GM12891 (cell line): Measurements from ENCODE around the gene MED12L.

ENCODE experiments used
- POLR2A ChIP-seq: IDR thresholded peaks from 2 replicates; pipeline ENCODE4 v1.6.1; 2011; ENCODE audit warnings: low read depth, low read length, control low read depth
- TAF1 ChIP-seq: IDR thresholded peaks from 2 replicates; pipeline ENCODE4 v1.6.1; 2011; ENCODE audit warnings: low read depth, low read length, control low read depth

DNA sequence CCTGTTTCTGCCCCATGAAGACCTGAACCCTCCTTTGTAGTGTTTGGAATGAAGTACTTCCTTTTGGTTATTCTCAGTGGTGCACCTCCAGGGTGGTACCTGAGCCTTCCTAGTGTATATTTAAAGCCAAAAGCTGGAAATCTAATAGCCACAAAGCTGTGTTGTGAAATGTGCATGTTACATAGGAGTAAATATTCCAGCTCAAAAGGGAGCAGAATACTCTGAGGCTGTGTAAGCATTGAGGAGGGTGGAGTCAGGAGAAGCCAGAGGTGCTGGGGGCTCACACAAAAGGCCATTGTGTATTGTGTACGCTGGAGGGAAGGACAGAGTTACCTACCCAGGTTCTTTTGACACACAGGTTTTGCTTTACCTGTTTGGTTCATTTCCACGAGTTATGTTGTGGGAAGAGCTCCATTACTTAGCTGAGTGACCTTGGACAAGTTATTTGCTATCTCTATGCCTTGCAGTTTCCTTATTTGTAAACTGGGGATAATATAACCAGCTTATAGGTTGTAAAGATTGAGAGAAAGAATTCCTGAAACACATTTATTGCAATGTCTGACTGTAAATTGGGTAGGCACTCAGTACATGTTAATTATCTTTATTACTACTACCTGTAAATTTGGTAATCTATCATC, 92.9 kb downstream of the MED12L start:
- no peak for TF ChIP-seq POLR2A
- no peak for TF ChIP-seq TAF1
